Right lobe of liver (tissue), 4 donors: Measurements from ENCODE around the gene RGS16.

Experiments
- CTCF ChIP-seq, 4 donors: fragments of 200-600 bp in 3 of 4; fragments of 450-650 bp in 1 of 4; IDR thresholded peaks; one replicate each; pipeline versions ENCODE4 v1.5.1 to v1.8.0; 2016 to 2022; ENCODE audit warnings: antibody characterized with exemption in 4 of 4, mild to moderate bottlenecking in 2 of 4
- POLR2A ChIP-seq: fragments of 450-650 bp; IDR thresholded peaks from one replicate; pipeline ENCODE4 v1.6.1; 2017; ENCODE audit warnings: antibody characterized with exemption, mild to moderate bottlenecking
- donor health status: DM: no; HTN: no; CAD: no.
- donor health status: DM: no; HTN: no; CAD: no.
- donor health status: DM: no; HTN: yes; CAD: no.

GRCh38 chr1:182601416-182601786, 2.8 kb downstream of the RGS16 start:
- TF ChIP-seq CTCF (IDR thresholded peaks at IDR 0.05) (peak; percentile 77 to 97 (median 90)), POLR2A (no peak)
